ENCODE measurements around the gene TIMP2. TPM values are rescaled to one million over a fixed set of nuclear protein-coding genes. Genes with fewer than 3 reads are reported as not detected.

Gene TIMP2
- total RNA-seq, 1 donor from 2014 or later: 318 TPM

- no peak overlapping the region for H3K4me3 ChIP-seq
- no peaks in the 10 kb centered on the region for H3K27me3 ChIP-seq
- intact Hi-C loops (cut with DNase I): loop anchor here (5.0 kb wide), 1 partner anchor 109 kb away; no protein-coding TSS in a partner anchor
Observed at GRCh38 chr17:78970834-78971755, 45.9 kb upstream of the TIMP2 start.

GRCh38 chr17:78969865-78970264 lies 44.7 kb upstream of the TIMP2 start:
- peaks cover 5% of the 10 kb centered on the region for H3K4me1 ChIP-seq
- no peak for TF ChIP-seq CTCF (IDR thresholded peaks at IDR 0.05)
- ATAC-seq (no peak), DNase-seq (no peak)
- H3K4me3 ChIP-seq: no peak overlapping the region
- no peak overlapping the region for H3K27ac ChIP-seq
- no peaks in the 10 kb centered on the region for H3K9me3 ChIP-seq
- H3K36me3 ChIP-seq: no peaks in the 10 kb centered on the region
- no peaks in the 10 kb centered on the region for H3K27me3 ChIP-seq
- intact Hi-C loops (cut with DNase I): loop anchor here (5.0 kb wide), 1 partner anchor 108 kb away; no protein-coding TSS in a partner anchor

More at GRCh38 chr17:78970834-78971755, 45.9 kb upstream of the TIMP2 start:
- peaks cover 12% of the 10 kb centered on the region for H3K4me1 ChIP-seq
- H3K27ac ChIP-seq: no peak overlapping the region
- no peaks in the 10 kb centered on the region for H3K9me3 ChIP-seq
- ATAC-seq (peak; percentile 71), DNase-seq (peak; percentile 85)
- H3K36me3 ChIP-seq: no peaks in the 10 kb centered on the region
- peak; percentile 90 for TF ChIP-seq CTCF (IDR thresholded peaks at IDR 0.05)

GRCh38 chr17:78967782-78968362 lies 42.7 kb upstream of the TIMP2 start:
- DNase-seq (no peak), ATAC-seq (no peak)
- H3K36me3 ChIP-seq: no peaks in the 10 kb centered on the region
- no peak overlapping the region for H3K4me3 ChIP-seq
- no peak overlapping the region for H3K27ac ChIP-seq
- H3K4me1 ChIP-seq: no peaks in the 10 kb centered on the region
- intact Hi-C loops (cut with DNase I): no loop called here
- H3K27me3 ChIP-seq: no peaks in the 10 kb centered on the region
- TF ChIP-seq CTCF (IDR thresholded peaks at IDR 0.05): no peak
- H3K9me3 ChIP-seq: no peaks in the 10 kb centered on the region

- Histone ChIP-seq H3K36me3 (no peaks in the 10 kb centered on the region), H3K9me3 (no peaks in the 10 kb centered on the region), H3K4me3 (no peak overlapping the region), H3K27me3 (no peaks in the 10 kb centered on the region), H3K4me1 (no peaks in the 10 kb centered on the region), H3K27ac (no peak overlapping the region)
- ATAC-seq: no peak
- intact Hi-C loops (cut with DNase I): no loop called here
- DNase-seq: no peak
- no peak for TF ChIP-seq CTCF (IDR thresholded peaks at IDR 0.05)
Observed at GRCh38 chr17:78966910-78967600, 41.9 kb upstream of the TIMP2 start.

- no peaks in the 10 kb centered on the region for H3K9me3 ChIP-seq
- no peaks in the 10 kb centered on the region for H3K36me3 ChIP-seq
- ATAC-seq (no peak), DNase-seq (no peak)
- intact Hi-C loops (cut with DNase I): no loop called here
- no peak overlapping the region for H3K27ac ChIP-seq
- H3K4me1 ChIP-seq: peaks cover 2% of the 10 kb centered on the region
- H3K4me3 ChIP-seq: no peak overlapping the region
- TF ChIP-seq CTCF (IDR thresholded peaks at IDR 0.05): no peak
- no peaks in the 10 kb centered on the region for H3K27me3 ChIP-seq
Observed at GRCh38 chr17:78966123-78966813, 41.1 kb upstream of the TIMP2 start.
